ENCODE data around the gene YIPF2. TPM values are rescaled to one million over a fixed set of nuclear protein-coding genes. Genes with fewer than 3 reads are reported as not detected.

The YIPF2 gene
- total RNA-seq (2022) (65.5 and 75.3 TPM in 2 replicates), Bru-seq, nascent RNA (percentile 54 among the genes with signal in this experiment), BruChase-seq, experiment 1, labeled RNA remaining after a 6-hour chase (percentile 79 among the genes with signal in this experiment), BruChase-seq, experiment 2, labeled RNA remaining after a 2-hour chase (percentile 61 among the genes with signal in this experiment)
- long read RNA-seq, transcript YIPF2-201 (10 exons, 2,087 nt): minor isoform, 10 of 52 reads
- long read RNA-seq, transcript YIPF2-204 (10 exons, 1,550 nt): major isoform, 24 of 52 reads
- long read RNA-seq, partial matches to known transcripts: 4 of 52 reads
- long read RNA-seq, other reads (novel, unspliced or antisense): 14 of 52 reads

GRCh38 chr19:10928563-10929401 is at the start of gene YIPF2, which contains the start of gene TIMM29:
Gene YIPF2, minus strand, starts transcription at chr19:10928639. Its CDS starts 229 bp downstream, at chr19:10928410.
Gene TIMM29, plus strand, starts transcription at chr19:10928811. Its CDS starts 12 bp downstream, at chr19:10928823.
- H3K27me3 Mint-ChIP-seq (ENCODE audit: insufficient read depth, unreplicated experiment): no peaks in the 10 kb centered on the region
- ChIA-PET CTCF (no interaction called here), POLR2A (interaction anchor here (0.7 to 2.4 kb wide), 9 partner anchors 29 to 996 kb away, joined by 3 to 10 read pairs (median 6); partner anchors contain the start of genes CARM1, LDLR, SMARCA4 and ZNF700)
- TF ChIP-seq CTCF (IDR thresholded peaks at IDR 0.05; ENCODE audit: unreplicated experiment): no peak
- H3K4me1 Mint-ChIP-seq (ENCODE audit: insufficient read depth, unreplicated experiment): no peaks in the 10 kb centered on the region
- intact Hi-C loops (cut with micrococcal nuclease): no loop called here
- H3K9me3 Mint-ChIP-seq (ENCODE audit: unreplicated experiment): no peaks in the 10 kb centered on the region
- peak; percentile 100 for DNase-seq (ENCODE audit: unreplicated experiment)
- no TSS peak for BruUV-seq (replicated peaks)
- peak within 1 kb of the TSS; percentile 85 for H3K27ac Mint-ChIP-seq (ENCODE audit: low read depth, unreplicated experiment)
- H3K4me3 Mint-ChIP-seq (ENCODE audit: unreplicated experiment): peak within 1 kb of the TSS; percentile 95
- peaks cover 49% of the 10 kb centered on the region for H3K36me3 Mint-ChIP-seq (ENCODE audit: insufficient read depth, unreplicated experiment)

- TF ChIP-seq CTCF (IDR thresholded peaks at IDR 0.05; ENCODE audit: unreplicated experiment): no peak
- H3K4me1 Mint-ChIP-seq (ENCODE audit: insufficient read depth, unreplicated experiment): peaks cover 10% of the 10 kb centered on the region
- H3K27me3 Mint-ChIP-seq (ENCODE audit: insufficient read depth, unreplicated experiment): no peaks in the 10 kb centered on the region
- no TSS peak for BruUV-seq (replicated peaks)
- no peaks in the 10 kb centered on the region for H3K9me3 Mint-ChIP-seq (ENCODE audit: unreplicated experiment)
- CTCF ChIA-PET: interaction anchor here (0.8 to 1.9 kb wide), 3 partner anchors 28 to 58 kb away, joined by 3 to 6 read pairs (median 4); no protein-coding TSS in a partner anchor
- no peak for DNase-seq (ENCODE audit: unreplicated experiment)
- no peak overlapping the region for H3K27ac Mint-ChIP-seq (ENCODE audit: low read depth, unreplicated experiment)
- H3K36me3 Mint-ChIP-seq (ENCODE audit: insufficient read depth, unreplicated experiment): peaks cover 13% of the 10 kb centered on the region
- intact Hi-C loops (cut with micrococcal nuclease): no loop called here
- POLR2A ChIA-PET: interaction anchor here (1.1 kb wide), 1 partner anchor 11 kb away, joined by 3 read pairs; no protein-coding TSS in a partner anchor
- H3K4me3 Mint-ChIP-seq (ENCODE audit: unreplicated experiment): no peak overlapping the region
Observed at GRCh38 chr19:10977742-10978092, 49.3 kb upstream of the YIPF2 start.

DNA sequence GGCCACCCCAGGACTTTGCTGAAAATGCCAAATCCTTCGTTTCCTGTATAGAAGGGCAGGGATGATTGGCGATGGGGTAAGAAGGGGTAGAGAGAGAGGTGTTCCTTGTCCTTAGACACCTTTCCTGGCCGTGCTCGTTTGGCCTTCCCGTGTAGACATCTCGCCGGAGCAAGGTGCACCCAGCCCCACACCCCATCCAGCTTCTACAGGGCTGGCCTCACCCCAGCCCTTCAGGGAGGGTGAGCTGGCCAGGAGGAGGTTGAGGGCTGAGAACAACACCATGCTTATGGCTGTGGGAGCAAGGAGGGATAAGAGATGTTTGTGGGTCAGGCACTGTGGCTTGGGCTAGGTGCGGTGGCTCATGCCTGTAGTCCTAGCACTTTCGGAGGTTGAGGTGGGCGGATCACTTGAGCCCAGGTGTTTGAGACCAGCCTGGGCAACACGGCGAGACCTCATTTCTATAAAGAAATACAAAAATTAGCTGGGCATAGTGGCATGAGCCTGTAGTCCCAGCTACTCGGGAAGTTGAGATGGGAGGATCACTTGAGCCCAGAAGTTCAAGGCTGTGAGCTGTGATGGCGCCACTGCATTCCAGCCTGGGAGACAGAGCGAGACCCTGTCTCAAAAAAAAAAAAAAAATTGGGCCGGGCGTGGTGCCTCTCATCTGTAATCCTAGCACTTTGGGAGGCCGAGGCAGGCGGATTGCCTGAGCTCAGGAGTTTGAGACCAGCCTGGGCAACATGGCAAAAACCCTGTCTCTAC is 47.9 kb upstream of the YIPF2 start:
- no peak for TF ChIP-seq CTCF (IDR thresholded peaks at IDR 0.05; ENCODE audit: unreplicated experiment)
- ChIA-PET CTCF (interaction anchor here (0.6 to 1.9 kb wide), 5 partner anchors 12 to 112 kb away, joined by 3 to 6 read pairs (median 3); no protein-coding TSS in a partner anchor), POLR2A (interaction anchor here (0.6 kb wide), 3 partner anchors 18 to 338 kb away, joined by 3 to 4 read pairs (median 3); no protein-coding TSS in a partner anchor)
- intact Hi-C loops (cut with micrococcal nuclease): no loop called here
- H3K4me1 Mint-ChIP-seq (ENCODE audit: insufficient read depth, unreplicated experiment): peaks cover 10% of the 10 kb centered on the region
- H3K27me3 Mint-ChIP-seq (ENCODE audit: insufficient read depth, unreplicated experiment): no peaks in the 10 kb centered on the region
- peaks cover 6% of the 10 kb centered on the region for H3K36me3 Mint-ChIP-seq (ENCODE audit: insufficient read depth, unreplicated experiment)
- H3K27ac Mint-ChIP-seq (ENCODE audit: low read depth, unreplicated experiment): no peak overlapping the region
- BruUV-seq (replicated peaks): no TSS peak
- H3K4me3 Mint-ChIP-seq (ENCODE audit: unreplicated experiment): no peak overlapping the region
- H3K9me3 Mint-ChIP-seq (ENCODE audit: unreplicated experiment): no peaks in the 10 kb centered on the region
- DNase-seq (ENCODE audit: unreplicated experiment): no peak

All from MCF 10A (cell line).